K562 (cell line): ENCODE data around the gene TOMT. TPM values are rescaled to one million over a fixed set of nuclear protein-coding genes. Genes with fewer than 3 reads are reported as not detected.

Experiments
- DMBX1 ChIP-seq: fragments of 250-450 bp; sonication (Bioruptor Pico); IDR thresholded peaks from 2 replicates; pipeline ENCODE4 v1.8.0; 2022; ENCODE audit warnings: inconsistent platforms, mild to moderate bottlenecking, moderate library complexity, borderline replicate concordance
- ETS2 ChIP-seq: IDR thresholded peaks from 2 replicates; pipeline ENCODE4 v1.6.1; 2016; ENCODE audit warnings: borderline replicate concordance, missing genetic modification characterization, mild to moderate bottlenecking, moderate library complexity, missing compliant biosample characterization; ENCODE audit not compliant: poor library complexity, severe bottlenecking
- GTF2E2 ChIP-seq: fragments of 200-800 bp; sonication (Bioruptor generic); IDR thresholded peaks from 2 replicates; pipeline ENCODE4 v1.6.1; 2016; ENCODE audit warnings: missing genetic modification characterization, missing compliant biosample characterization
- KDM4B ChIP-seq, 2 experiments: fragments of 450-650 bp in 1 of 2; sonication (generic) in 1 of 2; IDR thresholded peaks; 2 replicates each; pipeline ENCODE4 v1.6.1; 2016 to 2017; ENCODE audit warnings: borderline replicate concordance in 2 of 2, antibody characterized with exemption in 1 of 2, low read depth in 1 of 2, mild to moderate bottlenecking in 1 of 2
- MBD2 ChIP-seq: sonication (generic); IDR thresholded peaks from 2 replicates; pipeline ENCODE4 v1.6.1; 2016; ENCODE audit warnings: low read depth, borderline replicate concordance
- MEF2D ChIP-seq: conservative IDR thresholded peaks from 2 replicates; pipeline ENCODE4 v1.6.1; 2016; ENCODE audit warnings: low read depth, missing genetic modification characterization, missing compliant biosample characterization
- NCOR1 ChIP-seq: fragments of 450-650 bp; IDR thresholded peaks from 2 replicates; pipeline ENCODE4 v1.6.1; 2016; ENCODE audit warnings: mild to moderate bottlenecking, moderate library complexity
- NFE2 ChIP-seq: IDR thresholded peaks from 2 replicates; pipeline ENCODE4 v1.6.1; 2014; ENCODE audit warnings: antibody characterized with exemption, low read depth
- PTBP1 ChIP-seq: fragments of 200-400 bp; formaldehyde crosslinking; IDR thresholded peaks from 2 replicates; pipeline ENCODE4 v1.6.1; 2017; ENCODE audit warnings: low read depth, low read length
- SNRNP70 ChIP-seq: fragments of 200-400 bp; formaldehyde crosslinking; optimal IDR thresholded peaks from 2 replicates; pipeline ENCODE3; 2017; ENCODE audit warnings: low read depth, low read length
- WHSC1 ChIP-seq: IDR thresholded peaks from one replicate; pipeline ENCODE4 v1.6.1; 2012; ENCODE audit warnings: low read length, control low read depth, inconsistent platforms
- ZNF224 ChIP-seq: sonication (generic); formaldehyde crosslinking; IDR thresholded peaks from 2 replicates; pipeline ENCODE4 v1.8.0; 2022; ENCODE audit warnings: mild to moderate bottlenecking, missing genetic modification reagents
- polyA plus RNA-seq, 8 experiments: library from polyadenylated mRNA; depleted of rRNA in 4 of 8; stranded (reverse) in 5 of 8; unstranded in 3 of 8; fragments of >200 nt; fragmentation: Nextera tagmentation in 2 of 8; fragmentation: Illumina TruSeq in 1 of 8; extraction: Ambion mirVana in 2 of 8; extraction: Trizol in 1 of 8; gene quantifications; 2 replicates each; pipeline versions ENCODE4 v1.2.1 to v1.2.3, GENCODE V29; 2011 to 2014; ENCODE audit warnings: inconsistent platforms in 1 of 8, missing spikeins in 1 of 8
- total RNA-seq, 7 experiments: library from RNA; depleted of rRNA in 6 of 7; stranded (reverse); fragments of >200 nt in 6 of 7; fragmentation: Illumina TruSeq in 2 of 7; extraction: Trizol in 2 of 7; gene quantifications; 2 replicates each; pipeline versions ENCODE4 v1.2.1 to v1.2.3, GENCODE V29; 2011 to 2021; ENCODE audit warnings: low replicate concordance in 1 of 7
- TF ChIP-seq, protein P1 (sequence below): fragments of 450-650 bp; IDR thresholded peaks from 2 replicates; pipeline ENCODE4 v1.6.1; 2018; ENCODE audit not compliant: partially characterized antibody
- TF ChIP-seq, protein P2 (sequence below), 2 experiments: IDR thresholded peaks in 1 of 2; conservative IDR thresholded peaks in 1 of 2; 2 replicates each; pipeline ENCODE4 v1.6.1; 2016; ENCODE audit warnings: low read depth in 2 of 2, mild to moderate bottlenecking in 1 of 2, missing compliant biosample characterization in 1 of 2, missing genetic modification characterization in 1 of 2, moderate library complexity in 1 of 2
- TF ChIP-seq, protein P3 (sequence below): fragments of 450-650 bp; formaldehyde crosslinking; IDR thresholded peaks from 2 replicates; pipeline ENCODE4 v1.4.0; 2020; ENCODE audit warnings: mild to moderate bottlenecking, mixed read lengths
- TF ChIP-seq, protein P4 (sequence below): fragments of 450-650 bp; IDR thresholded peaks from 2 replicates; pipeline ENCODE4 v1.6.1; 2016; ENCODE audit warnings: mild to moderate bottlenecking

TOMT gene
- total and polyA plus RNA-seq, 9 of the 15 experiments (the other 6 are each of a cell fraction or from before 2014, with no cell fraction given): not detected

DNA sequence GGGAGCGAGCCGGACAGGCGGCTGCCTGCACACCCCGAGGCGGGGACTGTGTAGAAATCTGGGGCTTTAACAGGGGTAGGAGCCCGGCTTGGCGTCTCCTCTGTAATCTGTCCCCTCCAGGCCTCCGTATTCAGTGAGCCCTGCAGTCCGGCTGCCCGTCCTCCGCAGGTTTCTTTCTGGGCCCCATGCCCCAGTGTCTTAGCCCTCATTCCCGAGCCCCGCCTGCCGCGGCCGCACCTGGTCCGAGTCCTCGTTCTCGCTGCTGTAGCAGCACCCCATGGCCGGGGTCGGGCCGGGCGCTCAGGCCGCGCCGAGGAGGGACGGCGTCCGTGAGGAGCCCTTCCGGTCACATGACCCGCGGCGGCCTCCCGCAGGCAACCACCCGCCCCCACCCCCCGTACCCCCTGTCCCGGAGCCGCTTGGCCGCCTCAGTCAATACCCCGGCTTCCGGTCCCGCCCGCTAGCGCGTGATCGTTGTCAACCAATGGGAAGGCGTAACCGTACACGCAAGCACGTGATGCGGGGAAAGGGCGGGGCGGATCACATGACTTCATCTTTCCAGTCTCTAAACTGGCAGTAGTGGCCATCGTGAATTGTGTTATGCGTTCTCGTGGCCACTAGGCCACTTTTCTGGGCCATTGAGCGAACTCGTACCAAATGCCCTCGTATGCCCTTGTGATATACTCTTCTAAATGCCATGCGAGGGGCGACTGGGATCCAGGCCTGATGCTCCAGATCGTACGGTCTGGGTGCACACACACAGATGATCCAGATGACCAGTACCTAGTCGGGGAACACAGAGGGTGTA is 2.6 kb upstream of the TOMT start, which contains the start of gene LAMTOR1 (continued):
- TF ChIP-seq, protein P1, sequence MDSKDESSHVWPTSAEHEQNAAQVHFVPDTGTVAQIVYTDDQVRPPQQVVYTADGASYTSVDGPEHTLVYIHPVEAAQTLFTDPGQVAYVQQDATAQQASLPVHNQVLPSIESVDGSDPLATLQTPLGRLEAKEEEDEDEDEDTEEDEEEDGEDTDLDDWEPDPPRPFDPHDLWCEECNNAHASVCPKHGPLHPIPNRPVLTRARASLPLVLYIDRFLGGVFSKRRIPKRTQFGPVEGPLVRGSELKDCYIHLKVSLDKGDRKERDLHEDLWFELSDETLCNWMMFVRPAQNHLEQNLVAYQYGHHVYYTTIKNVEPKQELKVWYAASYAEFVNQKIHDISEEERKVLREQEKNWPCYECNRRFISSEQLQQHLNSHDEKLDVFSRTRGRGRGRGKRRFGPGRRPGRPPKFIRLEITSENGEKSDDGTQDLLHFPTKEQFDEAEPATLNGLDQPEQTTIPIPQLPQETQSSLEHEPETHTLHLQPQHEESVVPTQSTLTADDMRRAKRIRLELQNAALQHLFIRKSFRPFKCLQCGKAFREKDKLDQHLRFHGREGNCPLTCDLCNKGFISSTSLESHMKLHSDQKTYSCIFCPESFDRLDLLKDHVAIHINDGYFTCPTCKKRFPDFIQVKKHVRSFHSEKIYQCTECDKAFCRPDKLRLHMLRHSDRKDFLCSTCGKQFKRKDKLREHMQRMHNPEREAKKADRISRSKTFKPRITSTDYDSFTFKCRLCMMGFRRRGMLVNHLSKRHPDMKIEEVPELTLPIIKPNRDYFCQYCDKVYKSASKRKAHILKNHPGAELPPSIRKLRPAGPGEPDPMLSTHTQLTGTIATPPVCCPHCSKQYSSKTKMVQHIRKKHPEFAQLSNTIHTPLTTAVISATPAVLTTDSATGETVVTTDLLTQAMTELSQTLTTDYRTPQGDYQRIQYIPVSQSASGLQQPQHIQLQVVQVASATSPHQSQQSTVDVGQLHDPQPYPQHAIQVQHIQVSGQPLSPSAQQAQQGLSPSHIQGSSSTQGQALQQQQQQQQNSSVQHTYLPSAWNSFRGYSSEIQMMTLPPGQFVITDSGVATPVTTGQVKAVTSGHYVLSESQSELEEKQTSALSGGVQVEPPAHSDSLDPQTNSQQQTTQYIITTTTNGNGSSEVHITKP: no peak
- TF ChIP-seq GTF2E2 (tag): peak; percentile 40; the same call in 1 of the 2 replicates
- TF ChIP-seq ZNF224: no peak
- TF ChIP-seq, protein P2, sequence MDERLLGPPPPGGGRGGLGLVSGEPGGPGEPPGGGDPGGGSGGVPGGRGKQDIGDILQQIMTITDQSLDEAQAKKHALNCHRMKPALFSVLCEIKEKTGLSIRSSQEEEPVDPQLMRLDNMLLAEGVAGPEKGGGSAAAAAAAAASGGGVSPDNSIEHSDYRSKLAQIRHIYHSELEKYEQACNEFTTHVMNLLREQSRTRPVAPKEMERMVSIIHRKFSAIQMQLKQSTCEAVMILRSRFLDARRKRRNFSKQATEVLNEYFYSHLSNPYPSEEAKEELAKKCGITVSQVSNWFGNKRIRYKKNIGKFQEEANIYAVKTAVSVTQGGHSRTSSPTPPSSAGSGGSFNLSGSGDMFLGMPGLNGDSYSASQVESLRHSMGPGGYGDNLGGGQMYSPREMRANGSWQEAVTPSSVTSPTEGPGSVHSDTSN (CRISPR knock-in tag; IDR thresholded peaks at IDR 0.05; ENCODE audit: low read depth): no peak
- TF ChIP-seq, protein P2 (tag; conservative IDR thresholded peaks at IDR 0.05; ENCODE audit: low read depth): 0 out of 2 replicates have a peak, but pooled peaks have one; percentile 22
- TF ChIP-seq WHSC1: no peak
- TF ChIP-seq ETS2 (tag): no peak
- TF ChIP-seq PTBP1: no peak
- TF ChIP-seq SNRNP70: no peak
- TF ChIP-seq NCOR1: no peak
- TF ChIP-seq MEF2D (tag): no peak
- no peak for TF ChIP-seq NFE2
- TF ChIP-seq KDM4B (IDR thresholded peaks at IDR 0.05; ENCODE audit: borderline replicate concordance in 2 of 2, low read depth in 1 of 2): peak in 1 of 2 experiments; percentile 72; a peak in 1 of 4 replicates
- TF ChIP-seq, protein P3, sequence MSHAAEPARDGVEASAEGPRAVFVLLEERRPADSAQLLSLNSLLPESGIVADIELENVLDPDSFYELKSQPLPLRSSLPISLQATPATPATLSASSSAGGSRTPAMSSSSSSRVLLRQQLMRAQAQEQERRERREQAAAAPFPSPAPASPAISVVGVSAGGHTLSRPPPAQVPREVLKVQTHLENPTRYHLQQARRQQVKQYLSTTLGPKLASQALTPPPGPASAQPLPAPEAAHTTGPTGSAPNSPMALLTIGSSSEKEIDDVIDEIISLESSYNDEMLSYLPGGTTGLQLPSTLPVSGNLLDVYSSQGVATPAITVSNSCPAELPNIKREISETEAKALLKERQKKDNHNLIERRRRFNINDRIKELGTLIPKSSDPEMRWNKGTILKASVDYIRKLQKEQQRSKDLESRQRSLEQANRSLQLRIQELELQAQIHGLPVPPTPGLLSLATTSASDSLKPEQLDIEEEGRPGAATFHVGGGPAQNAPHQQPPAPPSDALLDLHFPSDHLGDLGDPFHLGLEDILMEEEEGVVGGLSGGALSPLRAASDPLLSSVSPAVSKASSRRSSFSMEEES: peak; percentile 99
- peak; percentile 30; the same call in 1 of the 2 replicates for TF ChIP-seq DMBX1 (CRISPR knock-in tag)
- TF ChIP-seq MBD2: peak; percentile 44; the same call in 1 of the 2 replicates
- TF ChIP-seq, protein P4, sequence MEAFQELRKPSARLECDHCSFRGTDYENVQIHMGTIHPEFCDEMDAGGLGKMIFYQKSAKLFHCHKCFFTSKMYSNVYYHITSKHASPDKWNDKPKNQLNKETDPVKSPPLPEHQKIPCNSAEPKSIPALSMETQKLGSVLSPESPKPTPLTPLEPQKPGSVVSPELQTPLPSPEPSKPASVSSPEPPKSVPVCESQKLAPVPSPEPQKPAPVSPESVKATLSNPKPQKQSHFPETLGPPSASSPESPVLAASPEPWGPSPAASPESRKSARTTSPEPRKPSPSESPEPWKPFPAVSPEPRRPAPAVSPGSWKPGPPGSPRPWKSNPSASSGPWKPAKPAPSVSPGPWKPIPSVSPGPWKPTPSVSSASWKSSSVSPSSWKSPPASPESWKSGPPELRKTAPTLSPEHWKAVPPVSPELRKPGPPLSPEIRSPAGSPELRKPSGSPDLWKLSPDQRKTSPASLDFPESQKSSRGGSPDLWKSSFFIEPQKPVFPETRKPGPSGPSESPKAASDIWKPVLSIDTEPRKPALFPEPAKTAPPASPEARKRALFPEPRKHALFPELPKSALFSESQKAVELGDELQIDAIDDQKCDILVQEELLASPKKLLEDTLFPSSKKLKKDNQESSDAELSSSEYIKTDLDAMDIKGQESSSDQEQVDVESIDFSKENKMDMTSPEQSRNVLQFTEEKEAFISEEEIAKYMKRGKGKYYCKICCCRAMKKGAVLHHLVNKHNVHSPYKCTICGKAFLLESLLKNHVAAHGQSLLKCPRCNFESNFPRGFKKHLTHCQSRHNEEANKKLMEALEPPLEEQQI: no peak
